ENCODE measurements around the gene BCORL1.

Gene BCORL1

GRCh38 chrX:129982300-129983251 is at the start of gene BCORL1:
Gene BCORL1, plus strand, starts transcription at chrX:129982635. Its CDS starts 22,597 bp downstream, at chrX:130005232.
- peak; percentile 91 to 93 for DNase-seq

- DNase-seq = no peak
Observed at GRCh38 chrX:129932821-129933321, 49.6 kb upstream of the BCORL1 start.

GRCh38 chrX:129933700-129934099 is 48.7 kb upstream of the BCORL1 start:
- DNase-seq = no peak

- DNase-seq = no peak
Observed at GRCh38 chrX:129934461-129934860, 48.0 kb upstream of the BCORL1 start.

GRCh38 chrX:129934952-129935351 is 47.5 kb upstream of the BCORL1 start:
- no peak for DNase-seq

- no peak for DNase-seq
Observed at GRCh38 chrX:129938081-129938480, 44.4 kb upstream of the BCORL1 start.

GRCh38 chrX:129939986-129940385 is 42.4 kb upstream of the BCORL1 start:
- DNase-seq = no peak

- DNase-seq = no peak
Observed at GRCh38 chrX:129940721-129941120, 41.7 kb upstream of the BCORL1 start.

- DNase-seq = no peak
Observed at GRCh38 chrX:129945131-129945530, 37.3 kb upstream of the BCORL1 start.

GRCh38 chrX:129953334-129953648 is 29.1 kb upstream of the BCORL1 start:
- DNase-seq = no peak

GRCh38 chrX:129953881-129954280 is 28.6 kb upstream of the BCORL1 start:
- DNase-seq = no peak

- no peak for DNase-seq
Observed at GRCh38 chrX:129954804-129955203, 27.6 kb upstream of the BCORL1 start.

- DNase-seq = no peak
Observed at GRCh38 chrX:129955682-129956081, 26.8 kb upstream of the BCORL1 start.

- no peak for DNase-seq
Observed at GRCh38 chrX:129956145-129956544, 26.3 kb upstream of the BCORL1 start.

- DNase-seq = no peak
Observed at GRCh38 chrX:129956765-129957164, 25.7 kb upstream of the BCORL1 start.

- peak; percentile 51 to 75 for DNase-seq
Observed at GRCh38 chrX:129957241-129958082, 25.0 kb upstream of the BCORL1 start.

GRCh38 chrX:129958083-129958465 is 24.4 kb upstream of the BCORL1 start:
- DNase-seq = no peak

GRCh38 chrX:129958814-129959492 is 23.5 kb upstream of the BCORL1 start:
- no peak for DNase-seq

- no peak for DNase-seq
Observed at GRCh38 chrX:129959493-129959832, 23.0 kb upstream of the BCORL1 start.

- DNase-seq = peak; percentile 73 to 75
Observed at GRCh38 chrX:129961180-129962083, 21.0 kb upstream of the BCORL1 start.

GRCh38 chrX:129963729-129964128 is 18.7 kb upstream of the BCORL1 start:
- no peak for DNase-seq

- DNase-seq = no peak
Observed at GRCh38 chrX:129965166-129965565, 17.3 kb upstream of the BCORL1 start.
